Measurements from ENCODE around the gene ORC1.
"Not testable (repeated sequence)": the region's sequence is repeated elsewhere in the genome, so short reads cannot be mapped to it uniquely, and the experiment has no call there.

The ORC1 gene

GRCh38 chr1:52402860-52403240 lies 1.4 kb downstream of the ORC1 start:
- in situ Hi-C loops (cut with MboI; ENCODE audit: low pct_unique_long_range_greater_than_20kb, low sequenced_read_pairs, unreplicated experiment), result no loop called here
- no peak for TF ChIP-seq CTCF (IDR thresholded peaks at IDR 0.05; ENCODE audit: extremely low read depth, insufficient read depth, missing control alignments)

GRCh38 chr1:52400131-52400530 lies 4.1 kb downstream of the ORC1 start:
- in situ Hi-C loops (cut with MboI; ENCODE audit: low pct_unique_long_range_greater_than_20kb, low sequenced_read_pairs, unreplicated experiment), result no loop called here
- no peak for DNase-seq (ENCODE audit: low spot score)
- TF ChIP-seq CTCF (IDR thresholded peaks at IDR 0.05; ENCODE audit: extremely low read depth, insufficient read depth, missing control alignments), result no peak

More at GRCh38 chr1:52402860-52403240, 1.4 kb downstream of the ORC1 start:
- DNase-seq (ENCODE audit: low spot score), result no peak

- TF ChIP-seq CTCF (IDR thresholded peaks at IDR 0.05; ENCODE audit: extremely low read depth, insufficient read depth, missing control alignments), result no peak
- in situ Hi-C loops (cut with MboI; ENCODE audit: low pct_unique_long_range_greater_than_20kb, low sequenced_read_pairs, unreplicated experiment), result no loop called here
- no peak for DNase-seq (ENCODE audit: low spot score)
Measured at GRCh38 chr1:52399629-52400028, 4.6 kb downstream of the ORC1 start.

- in situ Hi-C loops (cut with MboI; ENCODE audit: low pct_unique_long_range_greater_than_20kb, low sequenced_read_pairs, unreplicated experiment), result no loop called here
- no peak for DNase-seq (ENCODE audit: low spot score)
- no peak for TF ChIP-seq CTCF (IDR thresholded peaks at IDR 0.05; ENCODE audit: extremely low read depth, insufficient read depth, missing control alignments)
Measured at GRCh38 chr1:52393174-52393573, 11.0 kb downstream of the ORC1 start.

- DNase-seq (ENCODE audit: low spot score), result no peak
- no peak for TF ChIP-seq CTCF (IDR thresholded peaks at IDR 0.05; ENCODE audit: extremely low read depth, insufficient read depth, missing control alignments)
- in situ Hi-C loops (cut with MboI; ENCODE audit: low pct_unique_long_range_greater_than_20kb, low sequenced_read_pairs, unreplicated experiment), result no loop called here
Measured at GRCh38 chr1:52386458-52386857, 17.8 kb downstream of the ORC1 start.

GRCh38 chr1:52385376-52385775 lies 18.8 kb downstream of the ORC1 start:
- no peak for DNase-seq (ENCODE audit: low spot score)
- TF ChIP-seq CTCF (IDR thresholded peaks at IDR 0.05; ENCODE audit: extremely low read depth, insufficient read depth, missing control alignments), result no peak
- in situ Hi-C loops (cut with MboI; ENCODE audit: low pct_unique_long_range_greater_than_20kb, low sequenced_read_pairs, unreplicated experiment), result no loop called here

- DNase-seq (ENCODE audit: low spot score); in situ Hi-C loops (cut with MboI; ENCODE audit: low pct_unique_long_range_greater_than_20kb, low sequenced_read_pairs, unreplicated experiment): not testable (repeated sequence)
Measured at GRCh38 chr1:52369851-52370250, 34.4 kb downstream of the ORC1 start.

All from GM13977 (cell line).